SK-N-SH treated with all-trans-retinoic acid at 6 μM for 48 hours (cell line): ENCODE data around the gene IRS1.

Source experiments
- ARNTL ChIP-seq: fragments of 450-650 bp; formaldehyde crosslinking; IDR thresholded peaks from 2 replicates; pipeline ENCODE4 v1.5.0; 2020; ENCODE audit warnings: low read depth, mild to moderate bottlenecking, moderate library complexity, borderline replicate concordance
- RARB ChIP-seq: fragments of 250-450 bp; sonication (Bioruptor Pico); IDR thresholded peaks from 2 replicates; pipeline ENCODE4 v1.8.0; 2021; ENCODE audit warnings: mild to moderate bottlenecking, moderate library complexity
- TOX ChIP-seq: fragments of 250-450 bp; sonication (Bioruptor Pico); IDR thresholded peaks from 2 replicates; pipeline ENCODE4 v1.8.0; 2021; ENCODE audit warnings: mild to moderate bottlenecking, moderate library complexity, borderline replicate concordance
- ZFP30 ChIP-seq: fragments of 450-650 bp; formaldehyde crosslinking; IDR thresholded peaks from 2 replicates; pipeline ENCODE4 v1.5.0; 2022; ENCODE audit warnings: mild to moderate bottlenecking, moderate library complexity
- ZNF565 ChIP-seq: fragments of 450-650 bp; formaldehyde crosslinking; conservative IDR thresholded peaks from 2 replicates; pipeline ENCODE4 v1.5.0; 2020; ENCODE audit warnings: low read depth, mild to moderate bottlenecking, moderate library complexity

DNA sequence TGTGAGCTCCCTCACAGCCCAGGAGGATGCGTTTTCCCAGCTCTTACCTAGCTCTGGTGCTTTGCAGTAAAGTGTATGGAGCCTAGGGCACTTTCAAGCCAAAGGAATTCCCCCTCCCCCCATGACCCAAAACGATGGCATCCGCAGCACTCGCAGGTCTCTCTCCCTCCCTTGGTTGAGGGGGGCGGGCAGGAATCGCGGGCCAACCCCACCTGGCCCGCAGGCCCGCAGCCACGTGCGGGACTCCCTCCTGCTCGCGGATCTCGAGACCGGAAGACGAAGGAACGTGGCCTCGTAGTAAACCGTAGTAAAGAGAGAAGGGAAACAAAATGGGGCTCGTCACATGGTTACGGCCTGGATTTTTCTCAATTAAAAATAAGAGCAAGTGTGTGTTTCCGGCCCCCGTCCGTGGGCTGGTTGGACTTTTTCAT, 8.5 kb downstream of the IRS1 start:
- TF ChIP-seq ARNTL (CRISPR knock-in tag): no peak
- no peak for TF ChIP-seq TOX
- TF ChIP-seq ZFP30: no peak
- no peak for TF ChIP-seq ZNF565
- no peak for TF ChIP-seq RARB
